HG02678 (cell line): Measurements from ENCODE around the gene CAMK2A.
"Not testable (repeated sequence)": the region's sequence is repeated elsewhere in the genome, so short reads cannot be mapped to it uniquely, and the experiment has no call there.

Experiments used
- ATAC-seq: cut with Tn5 transposase; IDR thresholded peaks from one replicate; pipeline ENCODE4 v1.9.1; 2021; ENCODE audit warnings: mild to moderate bottlenecking, moderate library complexity; ENCODE audit not compliant: unreplicated experiment

The CAMK2A gene

DNA sequence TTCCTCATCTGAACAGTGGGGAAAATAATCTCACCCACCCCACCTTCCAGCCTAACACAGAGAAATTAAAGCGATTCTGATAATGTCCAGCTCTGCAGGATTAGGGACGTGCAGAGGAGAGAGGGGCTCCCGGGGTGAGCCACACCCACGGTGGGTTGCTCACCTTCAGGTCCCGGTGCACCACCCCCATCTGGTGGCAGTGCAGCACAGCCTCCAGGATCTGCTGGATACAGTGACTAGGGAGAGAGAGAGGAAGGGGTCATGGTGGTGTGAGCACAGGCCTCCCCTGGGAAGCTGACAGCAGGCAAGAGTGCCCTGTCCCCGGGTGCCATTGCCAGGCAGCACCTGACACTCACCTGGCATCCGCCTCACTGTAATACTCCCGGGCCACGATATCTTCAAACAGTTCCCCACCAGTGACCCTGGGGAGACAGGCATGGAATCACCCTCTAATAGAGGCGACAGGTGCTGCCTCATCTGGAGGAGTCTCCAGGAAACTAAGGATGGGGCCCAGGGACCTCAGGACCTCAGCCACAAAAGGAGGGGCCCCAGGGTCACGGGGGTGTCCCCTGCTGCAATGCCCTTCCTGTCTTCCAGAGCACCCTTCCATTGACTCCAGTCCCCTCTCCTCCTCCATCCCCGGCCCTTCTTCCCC is 33.0 kb downstream of the CAMK2A start:
- ATAC-seq: no peak

DNA sequence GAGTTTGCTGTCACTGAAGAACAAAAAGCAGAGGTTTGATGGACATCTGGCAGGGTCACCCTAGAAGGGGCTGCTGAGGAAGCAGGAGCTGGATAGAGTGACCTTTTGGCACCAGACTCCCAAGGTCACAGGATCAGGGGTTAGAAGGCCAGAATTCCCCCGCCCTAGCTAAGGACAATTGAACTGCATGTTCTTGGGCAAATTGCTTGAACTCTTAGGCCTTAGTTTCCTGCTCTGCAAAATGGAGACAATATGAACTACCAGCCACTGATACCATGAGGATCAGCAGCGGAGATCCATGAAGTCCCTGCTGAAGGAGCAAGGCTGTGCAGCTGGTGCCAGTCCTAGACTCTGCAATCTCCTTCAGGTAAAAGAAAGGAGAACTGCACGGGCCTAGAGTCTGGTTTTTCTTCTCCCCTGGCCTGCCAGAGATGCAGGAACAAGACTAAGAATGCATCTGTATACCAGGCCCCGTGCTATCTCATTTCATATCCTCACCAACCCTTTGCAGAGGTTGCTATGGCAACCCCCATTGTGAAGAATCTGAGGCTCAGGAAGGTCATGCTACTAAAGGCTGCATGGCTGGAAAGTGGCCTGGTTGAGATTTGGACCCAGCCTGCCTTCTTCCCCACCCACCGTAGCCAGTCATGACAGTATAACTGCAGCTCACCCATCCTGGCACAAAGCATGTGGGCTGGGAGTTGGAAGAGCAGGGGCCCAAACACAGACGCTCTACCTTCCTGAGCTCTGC is 33.7 kb downstream of the CAMK2A start:
- no peak for ATAC-seq

DNA sequence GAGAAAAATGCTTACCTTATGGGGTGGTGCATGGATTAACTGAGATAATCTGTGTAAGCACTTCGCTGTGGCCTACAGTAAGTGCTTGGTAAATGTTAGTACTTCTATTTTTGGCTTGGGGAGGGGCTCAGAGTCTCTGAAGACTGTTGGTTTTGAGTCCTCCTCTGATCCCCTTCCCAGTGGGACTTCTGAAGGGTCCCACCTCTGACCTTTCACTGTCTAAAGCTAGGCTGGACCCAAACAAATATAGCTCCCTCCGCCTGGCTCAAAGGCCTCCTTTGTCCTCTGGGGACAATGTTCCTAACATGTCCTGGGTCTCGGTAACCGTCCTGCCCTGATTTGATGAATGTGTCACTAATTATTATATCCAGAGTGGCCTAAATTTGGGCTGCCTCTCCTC is 34.8 kb downstream of the CAMK2A start:
- ATAC-seq: no peak

- no peak for ATAC-seq
These were observed 35.2 kb downstream of the CAMK2A start for GRCh38 chr5:150254363-150254762.

DNA sequence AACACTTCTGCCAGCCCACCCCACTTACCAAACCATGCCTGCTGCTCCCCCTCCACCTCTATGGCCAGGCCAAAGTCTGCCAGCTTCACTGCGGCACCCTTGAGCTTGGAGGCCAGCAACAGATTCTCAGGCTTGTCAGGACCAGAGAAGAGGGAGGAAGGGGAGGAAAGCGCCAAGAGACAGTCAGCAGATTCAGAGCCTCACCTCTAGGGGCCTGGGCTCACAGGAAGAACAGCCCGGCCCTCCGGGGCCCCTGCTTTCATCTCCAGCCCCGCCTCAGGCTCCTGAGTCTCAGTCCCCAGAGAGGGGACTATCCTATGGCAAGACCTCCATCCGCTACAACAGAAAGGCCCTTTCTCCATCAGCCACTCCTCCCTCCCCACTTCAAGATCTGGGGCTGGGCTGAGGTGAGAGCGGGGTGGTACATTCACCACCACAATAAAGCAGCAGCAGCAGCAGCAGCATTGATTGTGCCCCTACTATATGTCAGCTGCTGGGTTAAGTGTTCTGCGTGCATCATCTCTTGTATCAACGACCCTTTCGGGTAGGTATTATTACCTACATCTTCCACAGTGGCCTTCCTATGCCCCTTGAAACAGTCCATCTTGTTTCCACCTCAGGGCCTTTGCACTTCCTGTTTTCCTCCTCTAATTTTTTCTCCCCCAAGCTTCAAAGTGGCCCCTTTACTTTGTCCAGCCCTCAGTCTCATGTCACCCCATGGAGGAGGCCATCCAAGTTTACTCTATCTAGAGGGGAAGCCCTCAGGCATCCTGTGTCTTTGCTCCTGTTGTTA is 36.0 kb downstream of the CAMK2A start:
- no peak for ATAC-seq

DNA sequence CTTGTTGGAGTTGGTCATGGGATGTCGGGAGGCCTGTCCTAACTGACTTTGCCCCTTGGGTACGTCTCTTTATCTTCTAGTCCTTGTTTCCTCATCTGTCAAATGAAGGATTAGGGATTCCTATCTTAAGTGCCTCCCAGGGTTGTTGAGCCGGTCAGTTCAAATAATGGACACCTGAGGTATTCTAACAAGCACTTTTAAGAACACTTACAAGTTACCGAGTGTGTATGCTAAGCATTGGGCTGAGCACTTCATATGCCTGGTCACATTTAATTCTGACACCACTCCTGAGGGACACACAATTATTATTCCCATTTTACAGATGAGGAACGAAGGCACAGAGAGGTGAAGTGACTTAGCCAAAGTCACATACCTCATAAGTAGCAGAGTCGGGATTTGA is 37.1 kb downstream of the CAMK2A start:
- no peak for ATAC-seq

- ATAC-seq: no peak
These were observed 38.1 kb downstream of the CAMK2A start for GRCh38 chr5:150251504-150251903.

- ATAC-seq: no peak
These were observed 39.8 kb downstream of the CAMK2A start for GRCh38 chr5:150249744-150250143.

GRCh38 chr5:150248946-150249345 is 40.6 kb downstream of the CAMK2A start:
- ATAC-seq: no peak

- not testable (repeated sequence) for ATAC-seq
These were observed 41.1 kb downstream of the CAMK2A start for GRCh38 chr5:150248493-150248892.

DNA sequence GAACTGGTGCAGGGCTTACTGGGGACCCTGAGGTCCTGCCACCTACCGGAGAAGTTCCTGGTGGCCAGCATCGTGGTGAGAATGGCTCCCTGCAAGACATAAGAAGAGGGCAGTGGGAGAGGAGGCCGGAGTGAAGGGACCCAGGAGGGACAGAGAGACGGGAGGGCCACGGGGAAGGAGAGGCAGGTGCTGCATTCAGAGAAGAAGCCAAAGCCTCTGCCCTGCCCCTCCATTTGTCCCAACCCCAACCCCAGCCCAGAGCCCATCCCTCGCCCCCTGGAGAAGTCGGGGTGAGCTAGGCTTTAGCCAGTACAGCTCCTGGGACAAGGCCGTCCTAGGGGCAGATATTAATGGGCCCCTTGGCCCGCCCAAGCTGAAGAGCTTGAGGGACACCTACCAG is 41.8 kb downstream of the CAMK2A start:
- ATAC-seq: no peak

DNA sequence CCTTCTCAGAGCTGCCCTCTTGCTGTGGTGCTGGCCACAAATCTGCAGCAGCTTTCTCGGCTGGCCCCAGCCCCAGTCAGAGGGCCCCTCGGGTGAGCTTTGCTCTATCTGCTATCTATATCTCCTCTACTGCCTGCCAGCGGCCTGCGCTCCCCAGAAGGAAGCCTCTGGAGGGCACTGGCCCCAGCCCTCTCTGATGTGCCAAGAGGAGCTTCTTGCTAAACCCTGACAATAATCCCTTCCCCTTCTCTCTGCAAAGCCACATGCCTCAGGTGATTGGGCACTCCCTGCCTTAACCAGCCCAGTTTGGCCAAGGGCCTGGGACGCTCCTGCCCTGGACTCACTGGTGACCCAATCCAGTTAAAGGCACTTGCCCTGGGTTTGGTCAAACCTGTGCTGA is 42.7 kb downstream of the CAMK2A start:
- ATAC-seq: no peak

GRCh38 chr5:150246429-150246828 is 43.1 kb downstream of the CAMK2A start:
- no peak for ATAC-seq

- ATAC-seq: no peak
These were observed 43.8 kb downstream of the CAMK2A start for GRCh38 chr5:150245808-150246207.

DNA sequence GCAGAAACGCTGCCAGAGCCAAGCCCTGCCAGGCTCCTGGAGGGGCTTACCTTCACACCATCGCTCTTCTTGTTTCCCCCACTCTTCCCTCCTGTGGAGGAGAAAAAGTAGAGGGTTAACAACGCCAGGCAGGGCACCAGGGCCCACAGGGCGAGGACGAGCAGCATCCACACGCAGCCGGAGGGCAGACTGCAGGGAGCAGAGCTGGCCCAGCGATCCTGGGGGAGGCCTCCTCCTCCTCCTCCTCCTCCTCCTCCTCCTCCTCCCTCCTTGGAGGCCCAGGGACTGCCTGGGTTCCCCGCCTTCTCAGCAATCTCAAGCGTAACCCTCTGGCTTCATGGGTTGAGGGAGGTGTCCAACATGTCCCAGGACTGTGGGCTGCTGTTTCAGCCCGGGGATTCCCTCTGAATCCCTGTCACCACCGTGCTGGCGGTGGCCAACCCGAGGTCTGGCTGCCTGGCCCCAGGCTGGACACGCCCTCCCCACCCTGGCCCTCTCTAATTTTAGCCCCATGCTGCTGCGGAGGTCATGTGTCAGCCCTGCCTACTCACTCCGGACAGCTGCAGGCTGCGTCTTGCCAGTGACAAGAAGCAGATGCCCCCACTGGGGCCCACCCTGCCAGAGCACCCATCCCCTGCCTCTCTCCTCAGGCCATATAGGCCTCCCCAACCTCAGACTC is 44.3 kb downstream of the CAMK2A start:
- no peak for ATAC-seq

DNA sequence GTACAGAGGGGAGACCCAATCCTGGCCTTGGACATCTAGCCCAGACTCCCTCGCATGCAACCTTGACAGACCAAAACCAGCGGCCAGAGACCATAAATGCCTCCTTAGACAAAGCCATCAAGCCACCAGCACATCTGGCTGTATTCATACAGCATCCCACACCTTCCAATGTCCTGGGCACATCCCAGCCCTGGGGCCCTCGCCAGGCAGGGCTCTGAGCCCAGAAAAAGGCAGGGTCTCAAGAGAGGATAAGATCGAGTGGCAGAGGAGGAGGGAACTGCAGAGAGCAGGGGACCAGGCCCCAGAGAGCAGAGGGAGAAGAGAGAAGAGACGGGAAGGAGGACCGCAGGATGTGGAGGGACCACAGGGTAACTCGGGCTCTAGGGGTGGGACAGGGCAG is 45.4 kb downstream of the CAMK2A start:
- ATAC-seq: no peak

- no peak for ATAC-seq
These were observed 46.0 kb downstream of the CAMK2A start for GRCh38 chr5:150243590-150243989.

- no peak for ATAC-seq
These were observed 47.2 kb downstream of the CAMK2A start for GRCh38 chr5:150242251-150242894.

GRCh38 chr5:150241298-150242160 is 48.0 kb downstream of the CAMK2A start:
- ATAC-seq: no peak

DNA sequence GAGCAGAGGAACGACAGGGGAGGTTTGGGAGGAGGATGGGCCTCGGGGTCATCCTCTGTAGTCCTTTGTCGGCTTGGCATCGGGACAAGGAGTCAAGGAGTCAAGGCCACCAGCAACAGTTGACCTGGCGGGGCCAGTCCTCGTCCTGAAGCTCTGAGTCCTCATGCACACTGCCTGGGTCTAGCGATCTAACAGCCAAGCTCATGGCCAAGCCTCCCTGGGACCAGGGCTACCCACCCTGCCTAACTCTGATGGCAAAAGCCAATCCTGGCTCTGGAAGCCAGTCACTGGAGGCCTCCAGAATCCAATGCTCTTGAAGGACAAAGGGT is 49.8 kb downstream of the CAMK2A start:
- ATAC-seq: no peak
